HAP-1 (cell line): ENCODE results near the gene MRPL1.
"Not testable (repeated sequence)": the region's sequence is repeated elsewhere in the genome, so short reads cannot be mapped to it uniquely, and the experiment has no call there.

Experiments used
- DNase-seq, 2 experiments: peaks; one replicate each; pipeline ENCODE4 v3.0.0-alpha.2; 2016 to 2020; ENCODE audit warnings: low spot score in 2 of 2
- H3K27me3 ChIP-seq: fragments of 250-450 bp; sonication (Bioruptor Pico); 2 replicates; pipeline ENCODE4 v1.5.1; 2020; ENCODE audit warnings: low read depth, mild to moderate bottlenecking, moderate library complexity
- H3K36me3 ChIP-seq: fragments of 250-450 bp; sonication (Bioruptor Pico); replicated peaks from 2 replicates; pipeline ENCODE4 v1.5.1; 2020; ENCODE audit warnings: mild to moderate bottlenecking
- H3K4me1 ChIP-seq: fragments of 250-450 bp; sonication (Bioruptor Pico); 2 replicates; pipeline ENCODE4 v1.5.1; 2020; ENCODE audit warnings: mild to moderate bottlenecking
- H3K4me3 ChIP-seq: fragments of 250-450 bp; sonication (Bioruptor Pico); 2 replicates; pipeline ENCODE4 v1.5.1; 2020; ENCODE audit warnings: mild to moderate bottlenecking, moderate library complexity
- H3K9me3 ChIP-seq: fragments of 250-450 bp; sonication (Bioruptor Pico); 2 replicates; pipeline ENCODE4 v1.5.1; 2020; ENCODE audit warnings: mild to moderate bottlenecking, moderate library complexity
- in situ Hi-C: fragments of 300-500 bp; cut with MboI; formaldehyde crosslinking; loops from 3 replicates; pipeline ENCODE4 v1.14.3; 2020; ENCODE audit warnings: low sequenced_read_pairs, inconsistent platforms, mixed read lengths

MRPL1 gene

GRCh38 chr4:77833126-77833724 lies 29.4 kb upstream of the MRPL1 start:
- no peak overlapping the region for H3K4me3 ChIP-seq
- no peaks in the 10 kb centered on the region for H3K36me3 ChIP-seq
- H3K9me3 ChIP-seq = no peaks in the 10 kb centered on the region
- H3K4me1 ChIP-seq = 0 out of 2 replicates have a peak, but pooled peaks cover 4% of the 10 kb centered on the region
- in situ Hi-C loops = no loop called here
- DNase-seq = no peak
- H3K27me3 ChIP-seq = peaks cover 10% of the 10 kb centered on the region

- in situ Hi-C loops = no loop called here
- Histone ChIP-seq H3K4me1 (0 out of 2 replicates have a peak, but pooled peaks cover 4% of the 10 kb centered on the region), H3K36me3 (no peaks in the 10 kb centered on the region), H3K4me3 (no peak overlapping the region), H3K9me3 (no peaks in the 10 kb centered on the region), H3K27me3 (peaks cover 7% of the 10 kb centered on the region)
- no peak for DNase-seq
Measured at GRCh38 chr4:77834403-77834802, 28.2 kb upstream of the MRPL1 start.

GRCh38 chr4:77843628-77844027 lies 19.0 kb upstream of the MRPL1 start:
- no peaks in the 10 kb centered on the region for H3K36me3 ChIP-seq
- H3K9me3 ChIP-seq = no peaks in the 10 kb centered on the region
- H3K4me3 ChIP-seq = no peak overlapping the region
- DNase-seq = no peak
- peaks cover 3% of the 10 kb centered on the region for H3K4me1 ChIP-seq
- H3K27me3 ChIP-seq = no peaks in the 10 kb centered on the region
- in situ Hi-C loops = no loop called here

- Histone ChIP-seq H3K4me1 (peaks cover 3% of the 10 kb centered on the region), H3K9me3 (no peaks in the 10 kb centered on the region), H3K36me3 (no peaks in the 10 kb centered on the region), H3K27me3 (no peaks in the 10 kb centered on the region), H3K4me3 (no peak overlapping the region)
- DNase-seq = no peak
- in situ Hi-C loops = no loop called here
Measured at GRCh38 chr4:77844363-77844762, 18.3 kb upstream of the MRPL1 start.

- no peaks in the 10 kb centered on the region for H3K27me3 ChIP-seq
- H3K36me3 ChIP-seq = no peaks in the 10 kb centered on the region
- in situ Hi-C loops = no loop called here
- DNase-seq = no peak
- H3K4me1 ChIP-seq = peaks cover 3% of the 10 kb centered on the region
- no peak overlapping the region for H3K4me3 ChIP-seq
- H3K9me3 ChIP-seq = no peaks in the 10 kb centered on the region
Measured at GRCh38 chr4:77845400-77845799, 17.2 kb upstream of the MRPL1 start.

GRCh38 chr4:77845929-77846328 lies 16.7 kb upstream of the MRPL1 start:
- Histone ChIP-seq H3K4me3 (no peak overlapping the region), H3K9me3 (no peaks in the 10 kb centered on the region), H3K36me3 (no peaks in the 10 kb centered on the region), H3K4me1 (peaks cover 3% of the 10 kb centered on the region), H3K27me3 (no peaks in the 10 kb centered on the region)
- in situ Hi-C loops = no loop called here
- DNase-seq = no peak

- peaks cover 3% of the 10 kb centered on the region for H3K4me1 ChIP-seq
- H3K27me3 ChIP-seq = no peaks in the 10 kb centered on the region
- in situ Hi-C loops = no loop called here
- H3K9me3 ChIP-seq = no peaks in the 10 kb centered on the region
- DNase-seq = no peak
- H3K36me3 ChIP-seq = no peaks in the 10 kb centered on the region
- H3K4me3 ChIP-seq = no peak overlapping the region
Measured at GRCh38 chr4:77848508-77848907, 14.1 kb upstream of the MRPL1 start.

GRCh38 chr4:77849278-77849965 lies 13.2 kb upstream of the MRPL1 start:
- Histone ChIP-seq H3K27me3 (no peaks in the 10 kb centered on the region), H3K4me3 (no peak overlapping the region), H3K36me3 (no peaks in the 10 kb centered on the region), H3K9me3 (no peaks in the 10 kb centered on the region), H3K4me1 (peaks cover 3% of the 10 kb centered on the region)
- DNase-seq = no peak
- in situ Hi-C loops = no loop called here

GRCh38 chr4:77852892-77853495 lies 9.6 kb upstream of the MRPL1 start:
- in situ Hi-C loops = no loop called here
- Histone ChIP-seq H3K36me3 (no peaks in the 10 kb centered on the region), H3K4me1 (no peaks in the 10 kb centered on the region; the same call in 1 of the 2 replicates), H3K27me3 (no peaks in the 10 kb centered on the region), H3K9me3 (no peaks in the 10 kb centered on the region), H3K4me3 (no peak overlapping the region)
- DNase-seq = no peak

- no peaks in the 10 kb centered on the region for H3K4me1 ChIP-seq
- H3K36me3 ChIP-seq = no peaks in the 10 kb centered on the region
- no peak for DNase-seq
- no peaks in the 10 kb centered on the region for H3K9me3 ChIP-seq
- in situ Hi-C loops = no loop called here
- H3K27me3 ChIP-seq = no peaks in the 10 kb centered on the region
- H3K4me3 ChIP-seq = no peak overlapping the region
Measured at GRCh38 chr4:77854431-77855111, 8.1 kb upstream of the MRPL1 start.

GRCh38 chr4:77856152-77856551 lies 6.5 kb upstream of the MRPL1 start:
- Histone ChIP-seq H3K4me1 (no peaks in the 10 kb centered on the region), H3K4me3 (no peak overlapping the region), H3K9me3 (no peaks in the 10 kb centered on the region), H3K36me3 (no peaks in the 10 kb centered on the region), H3K27me3 (no peaks in the 10 kb centered on the region)
- in situ Hi-C loops = no loop called here
- DNase-seq = no peak

GRCh38 chr4:77859256-77859655 lies 3.4 kb upstream of the MRPL1 start:
- in situ Hi-C loops = no loop called here
- Histone ChIP-seq H3K4me1 (peaks cover 5% of the 10 kb centered on the region), H3K27me3 (no peaks in the 10 kb centered on the region), H3K9me3 (no peaks in the 10 kb centered on the region), H3K36me3 (no peaks in the 10 kb centered on the region), H3K4me3 (no peak overlapping the region)
- no peak for DNase-seq

GRCh38 chr4:77861495-77861894 lies 1.1 kb upstream of the MRPL1 start:
- Histone ChIP-seq H3K27me3 (no peaks in the 10 kb centered on the region), H3K9me3 (no peaks in the 10 kb centered on the region), H3K36me3 (no peaks in the 10 kb centered on the region), H3K4me1 (peaks cover 5% of the 10 kb centered on the region), H3K4me3 (no peak overlapping the region)
- in situ Hi-C loops = no loop called here
- no peak for DNase-seq

- peak in 1 of 2 experiments; percentile 13 for DNase-seq
- in situ Hi-C loops, H3K4me1 ChIP-seq, H3K9me3 ChIP-seq, H3K27me3 ChIP-seq, H3K36me3 ChIP-seq: not testable (repeated sequence)
- H3K4me3 ChIP-seq = peak overlapping the region; percentile 74
Measured at GRCh38 chr4:77863341-77863740, 711 bp downstream of the MRPL1 start.
